ENCODE data around the gene HUS1B.

HUS1B gene

GRCh38 chr6:620950-621349 is 36.0 kb downstream of the HUS1B start:
- DNase-seq, result no peak

GRCh38 chr6:620166-620565 is 36.7 kb downstream of the HUS1B start:
- DNase-seq, result no peak

GRCh38 chr6:617456-618100 is 39.3 kb downstream of the HUS1B start:
- DNase-seq, result no peak

GRCh38 chr6:613981-614380 is 42.9 kb downstream of the HUS1B start:
- DNase-seq, result no peak

- DNase-seq, result no peak
Observed at GRCh38 chr6:611928-612327, 45.0 kb downstream of the HUS1B start.

GRCh38 chr6:610882-611281 is 46.0 kb downstream of the HUS1B start:
- DNase-seq, result no peak

- no peak for DNase-seq
Observed at GRCh38 chr6:609905-610304, 47.0 kb downstream of the HUS1B start.

- DNase-seq, result no peak
Observed at GRCh38 chr6:606829-607379, 50.0 kb downstream of the HUS1B start.
